Urinary bladder (tissue), 4 donors: ENCODE measurements around the gene ATG4B. TPM values are rescaled to one million over a fixed set of nuclear protein-coding genes. Genes with fewer than 3 reads are reported as not detected.
"Not testable (repeated sequence)": the region's sequence is repeated elsewhere in the genome, so short reads cannot be mapped to it uniquely, and the experiment has no call there.

Experiments used
- DNase-seq: peaks from one replicate; pipeline ENCODE4 v3.0.0-alpha.2; 2015; ENCODE audit errors: extremely low spot score
- H3K27ac ChIP-seq: one replicate; pipeline ENCODE4 v1.5.1; 2013; ENCODE audit warnings: low read depth, mild to moderate bottlenecking, moderate library complexity
- H3K36me3 ChIP-seq: one replicate; pipeline ENCODE4 v1.6.1; 2013; ENCODE audit warnings: mild to moderate bottlenecking, moderate library complexity; ENCODE audit not compliant: insufficient read depth
- H3K4me1 ChIP-seq: one replicate; pipeline ENCODE4 v1.6.1; 2013; ENCODE audit warnings: mild to moderate bottlenecking, moderate library complexity; ENCODE audit not compliant: insufficient read depth
- H3K4me3 ChIP-seq: one replicate; pipeline ENCODE4 v1.5.1; 2013; ENCODE audit warnings: low read depth, low read length
- WGBS: extraction: QIAGEN DNeasy Blood & Tissue Kit; methylation state at CpG from one replicate; pipeline ENCODE4 v1.1.7; 2013; 5-methylcytosine and 5-hydroxymethylcytosine counted together
- polyA plus RNA-seq: library from polyadenylated mRNA; stranded (reverse); fragments of 200-250 nt; gene quantifications from one replicate; pipeline ENCODE4 v1.2.3, GENCODE V29; 2013
- total RNA-seq: library from RNA; depleted of rRNA; stranded (reverse); fragments of >200 nt; gene quantifications from one replicate; pipeline ENCODE4 v1.2.3, GENCODE V29; 2014
- donor health status: healthy with polysubstance abuse.
- donor health status: healthy.

Gene ATG4B
- total and polyA plus RNA-seq, 2 donors, result 31.5 to 52.2 TPM

DNA sequence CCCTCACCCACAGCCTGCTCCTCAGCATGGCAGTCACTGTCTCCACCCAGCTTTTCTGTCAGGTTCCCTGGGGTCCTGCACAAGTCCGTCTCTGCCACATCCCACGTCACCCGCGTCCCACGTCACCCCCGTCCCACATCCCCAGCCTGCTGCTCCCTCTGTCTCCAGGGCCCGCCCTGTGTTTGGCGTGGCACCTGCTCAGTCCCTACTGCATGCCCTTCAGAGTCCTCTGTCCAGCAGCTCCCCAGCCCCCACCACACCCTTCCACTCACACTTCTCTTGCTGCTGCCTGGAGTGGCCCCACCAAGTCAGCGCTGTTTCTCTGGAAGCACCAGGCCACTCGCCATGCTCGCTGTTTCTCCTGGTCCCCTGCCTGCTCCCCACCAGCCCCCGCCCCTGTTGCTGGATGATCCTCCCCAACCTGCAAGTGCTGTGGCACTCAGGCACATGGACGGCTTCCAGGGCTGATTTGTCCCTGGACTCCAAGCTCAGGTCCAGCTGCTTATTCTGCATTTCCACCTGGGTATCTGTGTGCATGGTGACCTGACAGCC, 18.8 kb downstream of the ATG4B start:
- H3K4me1 ChIP-seq, result no peaks in the 10 kb centered on the region
- WGBS, result 93% methylated on average over 13 of the region's 13 CpGs
- no peak overlapping the region for H3K4me3 ChIP-seq
- no peak overlapping the region for H3K27ac ChIP-seq
- no peak for DNase-seq
- no peaks in the 10 kb centered on the region for H3K36me3 ChIP-seq

- H3K4me3 ChIP-seq, result no peak overlapping the region
- WGBS, result 92% methylated on average over 15 of the region's 15 CpGs
- no peak for DNase-seq
- H3K4me1 ChIP-seq, result no peaks in the 10 kb centered on the region
- H3K36me3 ChIP-seq, result peaks cover 1% of the 10 kb centered on the region
- H3K27ac ChIP-seq, result no peak overlapping the region
Observed at GRCh38 chr2:241657786-241658254, 20.3 kb downstream of the ATG4B start.

GRCh38 chr2:241658296-241658695, 20.8 kb downstream of the ATG4B start:
- no peaks in the 10 kb centered on the region for H3K4me1 ChIP-seq
- no peak overlapping the region for H3K27ac ChIP-seq
- no peak overlapping the region for H3K4me3 ChIP-seq
- WGBS, result 77% methylated on average over 5 of the region's 5 CpGs
- no peak for DNase-seq
- H3K36me3 ChIP-seq, result peaks cover 1% of the 10 kb centered on the region

DNA sequence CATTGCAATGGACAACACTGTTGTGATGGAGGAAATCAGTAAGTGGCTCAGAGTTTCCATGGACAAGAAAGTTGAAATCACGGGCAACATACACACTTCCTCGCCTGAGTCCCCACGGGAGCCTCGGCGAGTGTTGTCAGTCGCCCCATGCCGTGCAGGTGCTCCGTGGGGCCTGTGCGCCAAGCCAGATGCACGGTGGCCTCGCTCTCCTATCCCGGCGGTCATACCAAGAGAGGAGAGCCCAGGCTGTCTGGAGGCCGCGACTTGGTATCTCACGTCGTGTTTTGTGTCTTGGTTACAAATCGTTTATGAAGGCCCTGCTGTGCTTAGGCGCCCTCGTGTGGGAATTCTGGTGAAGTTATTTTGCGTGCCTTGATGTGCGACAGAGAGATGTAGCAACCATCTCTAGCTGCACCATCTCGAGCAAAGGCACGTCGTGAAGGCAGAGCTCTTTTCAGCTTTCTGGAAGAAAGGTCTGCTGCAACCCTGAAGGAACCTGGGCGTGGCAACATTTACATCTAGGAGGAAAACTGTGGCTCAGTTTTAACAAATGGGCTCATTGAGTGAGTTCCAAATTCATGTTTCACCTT, 21.8 kb downstream of the ATG4B start:
- DNase-seq, result no peak
- H3K4me3 ChIP-seq, result no peak overlapping the region
- no peak overlapping the region for H3K27ac ChIP-seq
- peaks cover 1% of the 10 kb centered on the region for H3K36me3 ChIP-seq
- 50% methylated on average over 26 of the region's 26 CpGs for WGBS
- no peaks in the 10 kb centered on the region for H3K4me1 ChIP-seq

- WGBS, result 95% methylated on average over 14 of the region's 14 CpGs
- no peaks in the 10 kb centered on the region for H3K4me1 ChIP-seq
- H3K27ac ChIP-seq, result no peak overlapping the region
- no peak for DNase-seq
- H3K36me3 ChIP-seq, result peaks cover 1% of the 10 kb centered on the region
- H3K4me3 ChIP-seq, result no peak overlapping the region
Observed at GRCh38 chr2:241660593-241661213, 23.2 kb downstream of the ATG4B start.

DNA sequence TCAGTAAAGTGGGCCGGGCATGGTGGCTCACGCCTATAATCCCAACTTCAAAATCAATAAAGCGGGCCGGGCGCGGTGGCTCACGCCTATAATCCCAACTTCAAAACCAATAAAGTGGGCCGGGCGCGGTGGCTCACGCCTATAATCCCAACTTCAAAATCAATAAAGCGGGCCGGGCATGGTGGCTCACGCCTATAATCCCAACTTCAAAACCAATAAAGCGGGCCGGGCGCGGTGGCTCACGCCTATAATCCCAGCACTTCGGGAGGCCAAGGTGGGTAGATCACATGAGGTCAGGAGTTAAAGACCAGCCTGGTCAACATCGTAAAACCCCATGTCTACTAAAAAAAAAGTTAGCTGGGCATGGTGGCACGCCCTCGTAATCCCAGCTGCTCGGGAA, 25.2 kb downstream of the ATG4B start:
- H3K27ac ChIP-seq, H3K4me3 ChIP-seq, H3K36me3 ChIP-seq, DNase-seq, H3K4me1 ChIP-seq: not testable (repeated sequence)
- 91% methylated on average over 24 of the region's 24 CpGs for WGBS

DNA sequence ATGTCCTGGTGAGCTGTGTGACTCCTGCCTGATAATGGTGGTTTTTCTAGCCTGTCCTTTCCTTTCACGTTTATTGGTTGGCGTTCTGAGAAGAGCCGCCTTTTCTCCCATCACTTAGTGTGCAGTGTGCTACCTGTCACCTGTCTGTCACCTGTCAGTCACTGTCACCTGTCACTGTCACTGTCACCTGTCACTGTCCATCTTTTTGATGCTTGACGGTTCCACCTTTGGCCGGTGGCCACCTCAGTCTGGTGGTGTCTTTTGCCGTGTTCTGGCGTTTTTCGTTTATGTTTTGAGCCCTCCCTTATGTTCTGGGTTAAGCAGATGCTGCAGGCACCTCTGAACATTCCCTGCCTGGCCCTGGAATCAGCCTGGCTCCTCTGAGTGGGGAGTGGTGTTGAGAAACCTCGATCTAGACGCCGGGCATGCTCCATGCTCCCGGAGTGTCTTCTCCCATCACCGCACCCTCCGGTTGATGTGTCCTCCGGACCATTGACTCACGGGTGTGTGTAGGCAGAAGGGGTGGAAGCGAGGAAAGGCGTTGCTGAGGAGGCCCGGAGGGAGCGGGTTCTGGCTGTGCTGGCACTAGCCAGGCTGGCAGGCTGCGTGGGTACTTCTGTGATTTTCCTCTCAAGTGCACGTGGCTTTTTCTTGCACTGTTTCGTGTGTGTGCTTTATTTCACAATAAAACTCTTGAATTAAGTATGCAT, 28.4 kb downstream of the ATG4B start:
- WGBS, result 81% methylated on average over 23 of the region's 23 CpGs
- Histone ChIP-seq H3K4me1 (no peaks in the 10 kb centered on the region), H3K27ac (no peak overlapping the region), H3K36me3 (peaks cover 8% of the 10 kb centered on the region), H3K4me3 (no peak overlapping the region)
- DNase-seq, result no peak

DNA sequence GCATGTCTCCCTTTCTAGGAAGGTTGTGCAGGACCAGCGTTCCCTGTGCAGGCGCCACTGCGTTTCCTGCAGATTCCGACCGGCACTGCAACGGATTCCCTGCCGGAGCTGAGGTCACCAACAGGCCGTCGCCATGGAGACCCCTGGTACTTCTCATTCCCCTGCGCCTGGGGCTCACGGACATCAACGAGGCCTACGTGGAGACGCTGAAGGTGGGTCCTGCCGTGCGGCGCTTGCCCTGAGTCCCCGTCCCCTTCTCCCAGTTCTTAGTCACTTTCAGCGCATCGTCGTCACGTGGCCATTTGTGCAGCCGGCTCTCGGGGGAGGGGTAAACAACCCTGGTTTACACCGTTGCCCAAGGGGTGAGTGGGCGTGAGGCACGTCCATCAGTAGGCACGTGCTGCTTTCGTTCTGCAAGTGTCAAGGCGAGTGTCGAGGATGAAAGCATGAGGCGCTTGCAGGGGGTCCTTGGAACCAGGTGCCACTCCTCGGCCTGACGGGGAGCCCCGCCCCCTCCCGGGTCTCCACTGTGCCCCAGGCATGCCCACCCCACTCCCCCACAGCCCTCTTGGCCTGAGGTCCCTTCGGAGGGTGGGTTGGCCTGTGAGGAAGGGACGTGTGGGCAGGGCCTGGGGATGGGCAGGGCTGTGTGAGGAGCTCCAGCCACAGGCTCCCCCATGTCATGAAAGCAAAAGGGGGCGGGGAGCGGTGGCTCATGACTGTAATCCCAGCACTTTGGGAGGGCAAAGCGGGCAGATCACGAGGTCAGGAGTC, 29.3 kb downstream of the ATG4B start:
- Histone ChIP-seq H3K4me3 (no peak overlapping the region), H3K4me1 (no peaks in the 10 kb centered on the region), H3K36me3 (peaks cover 8% of the 10 kb centered on the region), H3K27ac (no peak overlapping the region)
- DNase-seq, result no peak
- 67% methylated on average over 42 of the region's 42 CpGs for WGBS

- H3K36me3 ChIP-seq, result peaks cover 8% of the 10 kb centered on the region
- H3K4me1 ChIP-seq, result no peaks in the 10 kb centered on the region
- no peak overlapping the region for H3K4me3 ChIP-seq
- 96% methylated on average over 21 of the region's 21 CpGs for WGBS
- no peak overlapping the region for H3K27ac ChIP-seq
- no peak for DNase-seq
Observed at GRCh38 chr2:241668354-241668753, 30.9 kb downstream of the ATG4B start.

- H3K4me1 ChIP-seq, result no peaks in the 10 kb centered on the region
- H3K36me3 ChIP-seq, result peaks cover 8% of the 10 kb centered on the region
- WGBS, result 87% methylated on average over 12 of the region's 12 CpGs
- no peak overlapping the region for H3K4me3 ChIP-seq
- no peak overlapping the region for H3K27ac ChIP-seq
- DNase-seq, result no peak
Observed at GRCh38 chr2:241668839-241669238, 31.3 kb downstream of the ATG4B start.

GRCh38 chr2:241670333-241671110, 33.0 kb downstream of the ATG4B start:
- no peak overlapping the region for H3K27ac ChIP-seq
- peaks cover 8% of the 10 kb centered on the region for H3K36me3 ChIP-seq
- 89% methylated on average over 31 of the region's 31 CpGs for WGBS
- no peaks in the 10 kb centered on the region for H3K4me1 ChIP-seq
- H3K4me3 ChIP-seq, result no peak overlapping the region
- no peak for DNase-seq

- H3K36me3 ChIP-seq, result peaks cover 8% of the 10 kb centered on the region
- H3K4me3 ChIP-seq, result no peak overlapping the region
- whole genome bisulfite sequencing, result 90% methylated on average over 31 of the region's 31 CpGs
- no peaks in the 10 kb centered on the region for H3K4me1 ChIP-seq
- H3K27ac ChIP-seq, result no peak overlapping the region
- no peak for DNase-seq
Observed at GRCh38 chr2:241671457-241672240, 34.2 kb downstream of the ATG4B start.
